Measurements from ENCODE around the gene RANBP3. TPM values are rescaled to one million over a fixed set of nuclear protein-coding genes. Genes with fewer than 3 reads are reported as not detected.

RANBP3 gene
- total RNA-seq, 4 donors from 2014 or later = 58.9 to 175 (median 65.0) TPM

GRCh38 chr19:5995606-5996005 lies 17.7 kb upstream of the RANBP3 start:
- Histone ChIP-seq H3K36me3 (no peaks in the 10 kb centered on the region), H3K27ac (no peak overlapping the region), H3K4me1 (peaks cover 0 to 7% (median 1%) of the 10 kb centered on the region in 4 donors), H3K9me3 (no peaks in the 10 kb centered on the region), H3K27me3 (no peaks in the 10 kb centered on the region), H3K4me3 (no peak overlapping the region)
- no peak for DNase-seq
- intact Hi-C loops (cut with DNase I; ENCODE audit: low total_unique reads) (no loop called here), in situ Hi-C loops (cut with MboI; ENCODE audit: low pct_ligation_motif_present in 1 of 4, low pct_unique_long_range_greater_than_20kb in 1 of 4, low sequenced_read_pairs in 3 of 4) (no loop called here)
- TF ChIP-seq EP300 (IDR thresholded peaks at IDR 0.05; ENCODE audit: low read depth) = no peak
- no peak for TF ChIP-seq POLR2AphosphoS5 (IDR thresholded peaks at IDR 0.05)
- TF ChIP-seq CTCF (IDR thresholded peaks at IDR 0.05) = no peak
- no peak for TF ChIP-seq POLR2A (IDR thresholded peaks at IDR 0.05)
- 96% methylated on average over 14 of the region's 16 CpGs; no CpG with 5 or more reads in 1 of the 2 donors for WGBS, 2 donors (ENCODE audit: low coverage in 1 of 2)

GRCh38 chr19:5994405-5995165 lies 16.6 kb upstream of the RANBP3 start:
- TF ChIP-seq CTCF (IDR thresholded peaks at IDR 0.05) = no peak
- TF ChIP-seq POLR2A (IDR thresholded peaks at IDR 0.05) = no peak
- no peak for TF ChIP-seq POLR2AphosphoS5 (IDR thresholded peaks at IDR 0.05)
- TF ChIP-seq EP300 (IDR thresholded peaks at IDR 0.05; ENCODE audit: low read depth) = no peak
- no peaks in the 10 kb centered on the region for H3K36me3 ChIP-seq
- peak overlapping the region in 2 of 4 donors; percentile 33 to 65 for H3K27ac ChIP-seq
- H3K27me3 ChIP-seq = no peaks in the 10 kb centered on the region
- intact Hi-C loops (cut with DNase I; ENCODE audit: low total_unique reads) = no loop called here
- H3K4me3 ChIP-seq = no peak overlapping the region
- H3K9me3 ChIP-seq = no peaks in the 10 kb centered on the region
- no peak for DNase-seq
- in situ Hi-C loops (cut with MboI; ENCODE audit: low pct_ligation_motif_present in 1 of 4, low pct_unique_long_range_greater_than_20kb in 1 of 4, low sequenced_read_pairs in 3 of 4) = no loop called here
- H3K4me1 ChIP-seq = peaks cover 0 to 7% (median 1%) of the 10 kb centered on the region in 4 donors
- WGBS, 2 donors (ENCODE audit: low coverage in 1 of 2) = 97% methylated on average over 28 of the region's 29 CpGs; no CpG with 5 or more reads in 1 of the 2 donors

GRCh38 chr19:5993648-5994358 lies 15.9 kb upstream of the RANBP3 start:
- no peak for DNase-seq
- H3K4me1 ChIP-seq = peaks cover 0 to 7% (median 1%) of the 10 kb centered on the region in 4 donors
- no peaks in the 10 kb centered on the region for H3K9me3 ChIP-seq
- no peaks in the 10 kb centered on the region for H3K27me3 ChIP-seq
- TF ChIP-seq POLR2A (IDR thresholded peaks at IDR 0.05) (no peak), POLR2AphosphoS5 (IDR thresholded peaks at IDR 0.05) (no peak)
- no peaks in the 10 kb centered on the region for H3K36me3 ChIP-seq
- intact Hi-C loops (cut with DNase I; ENCODE audit: low total_unique reads) (no loop called here), in situ Hi-C loops (cut with MboI; ENCODE audit: low pct_ligation_motif_present in 1 of 4, low pct_unique_long_range_greater_than_20kb in 1 of 4, low sequenced_read_pairs in 3 of 4) (no loop called here)
- no peak overlapping the region for H3K4me3 ChIP-seq
- 79 to 82% methylated on average over 3 to 30 of the region's 30 CpGs for WGBS, 2 donors (ENCODE audit: low coverage in 1 of 2)
- peak overlapping the region in 3 of 4 donors; percentile 19 to 65 (median 33) for H3K27ac ChIP-seq

GRCh38 chr19:5993201-5993600 lies 15.3 kb upstream of the RANBP3 start:
- no peaks in the 10 kb centered on the region for H3K27me3 ChIP-seq
- no peak for DNase-seq
- in situ Hi-C loops (cut with MboI; ENCODE audit: low pct_ligation_motif_present in 1 of 4, low pct_unique_long_range_greater_than_20kb in 1 of 4, low sequenced_read_pairs in 3 of 4) (no loop called here), intact Hi-C loops (cut with DNase I; ENCODE audit: low total_unique reads) (no loop called here)
- 77 to 84% methylated on average over 4 to 13 of the region's 13 CpGs for WGBS, 2 donors (ENCODE audit: low coverage in 1 of 2)
- H3K9me3 ChIP-seq = no peaks in the 10 kb centered on the region
- TF ChIP-seq POLR2A (IDR thresholded peaks at IDR 0.05) (no peak), EP300 (IDR thresholded peaks at IDR 0.05; ENCODE audit: low read depth) (no peak), POLR2AphosphoS5 (IDR thresholded peaks at IDR 0.05) (no peak), CTCF (IDR thresholded peaks at IDR 0.05) (no peak)
- H3K27ac ChIP-seq = peak overlapping the region in 3 of 4 donors; percentile 17 to 65 (median 24)
- H3K4me3 ChIP-seq = no peak overlapping the region
- no peaks in the 10 kb centered on the region for H3K36me3 ChIP-seq
- peaks cover 0 to 7% (median 1%) of the 10 kb centered on the region in 4 donors for H3K4me1 ChIP-seq
